Measurements from ENCODE around the gene STAT6. TPM values are rescaled to one million over a fixed set of nuclear protein-coding genes. Genes with fewer than 3 reads are reported as not detected.
"Not testable (repeated sequence)": the region's sequence is repeated elsewhere in the genome, so short reads cannot be mapped to it uniquely, and the experiment has no call there.

Gene STAT6
- total and polyA plus RNA-seq, 10 of the 15 experiments (the other 5 are each of a cell fraction or from before 2014, with no cell fraction given), result 14.2 to 176 (median 89.6) TPM

GRCh38 chr12:57073566-57074450 lies 37.4 kb downstream of the STAT6 start:
- H3K79me2 ChIP-seq (ENCODE audit: control insufficient read depth, insufficient read depth, low read length), result peaks cover 17% of the 10 kb centered on the region
- POLR2A ChIA-PET, result interaction anchor here (0.5 to 8.0 kb wide), 6 partner anchors 9 to 602 kb away, joined by 3 to 94 read pairs (median 4); partner anchors contain the start of gene STAT6
- H3K9ac ChIP-seq (ENCODE audit: control insufficient read depth, insufficient read depth, low read length); H4K20me1 ChIP-seq (ENCODE audit: control insufficient read depth, insufficient read depth); H2AFZ ChIP-seq (ENCODE audit: control insufficient read depth, low read depth, low read length); in situ Hi-C loops (cut with MboI); BruUV-seq (replicated peaks); H3K27ac ChIP-seq (ENCODE audit: control insufficient read depth, insufficient read depth); H3K36me3 ChIP-seq (ENCODE audit: control insufficient read depth in 2 of 2, insufficient read depth in 2 of 2, low read length in 1 of 2); H3K4me3 ChIP-seq; H3K27me3 ChIP-seq (replicated peaks in 1 of 2; ENCODE audit: control insufficient read depth in 2 of 2, insufficient read depth in 2 of 2, low read length in 1 of 2); DNase-seq (ENCODE audit: low read depth, low spot score); H3K9me3 ChIP-seq (replicated peaks; ENCODE audit: control insufficient read depth, insufficient read depth, low read length); H3K4me1 ChIP-seq (ENCODE audit: control insufficient read depth, insufficient read depth, low read length); H3K4me2 ChIP-seq (ENCODE audit: control insufficient read depth, insufficient read depth); ATAC-seq; FAIRE-seq; intact Hi-C loops (cut with micrococcal nuclease; ENCODE audit: unreplicated experiment): not testable (repeated sequence)
- CTCF ChIA-PET, result interaction anchor here (0.8 to 17.6 kb wide), 12 partner anchors 10 to 109 kb away, joined by 3 to 458 read pairs (median 4); partner anchors contain the start of genes MYO1A, NAB2 and STAT6
- WGBS (ENCODE audit: insufficient coverage, insufficient replicate concordance, low lambda C conversion rate, missing lambda C conversion rate), result 96% methylated on average over 6 of the region's 6 CpGs
- SMC1A ChIA-PET (ENCODE audit: uncharacterized antibody, unreplicated experiment), result interaction anchor here (1.6 to 8.3 kb wide), 4 partner anchors 9 to 66 kb away, joined by 4 to 246 read pairs (median 88); partner anchors contain the start of genes NAB2 and STAT6
- RAD21 ChIA-PET (ENCODE audit: unreplicated experiment), result interaction anchor here (0.8 to 8.0 kb wide), 4 partner anchors 12 to 93 kb away, joined by 3 to 285 read pairs (median 101); partner anchors contain the start of genes NAB2 and STAT6

DNA sequence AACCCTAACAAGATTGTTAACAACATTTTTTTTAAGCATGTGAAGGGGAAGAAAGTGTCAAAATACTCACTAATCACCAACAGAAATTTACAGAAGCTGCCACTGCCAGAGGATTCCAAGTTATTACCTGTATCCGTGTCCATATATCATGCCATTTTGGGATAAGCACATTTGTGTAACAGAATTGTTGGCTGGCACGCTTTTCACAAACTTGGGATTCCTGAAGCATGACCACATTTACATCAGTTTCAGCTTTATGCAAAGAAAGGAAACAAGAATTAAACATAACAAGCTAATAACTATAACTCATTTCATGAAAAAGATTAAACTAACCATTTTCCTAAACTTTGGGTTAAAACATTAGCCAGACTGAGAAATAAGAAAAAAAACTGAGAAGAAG lies 38.5 kb downstream of the STAT6 start:
- WGBS (ENCODE audit: insufficient coverage, insufficient replicate concordance, low lambda C conversion rate, missing lambda C conversion rate), result 0% methylated on average over 2 of the region's 2 CpGs
- H3K4me1 ChIP-seq (ENCODE audit: control insufficient read depth, insufficient read depth, low read length), result 0 out of 2 replicates have a peak, but pooled peaks cover 4% of the 10 kb centered on the region
- no peaks in the 10 kb centered on the region for H3K9me3 ChIP-seq (replicated peaks; ENCODE audit: control insufficient read depth, insufficient read depth, low read length)
- peak overlapping the region; percentile 37; the same call in 1 of the 2 replicates for H2AFZ ChIP-seq (ENCODE audit: control insufficient read depth, low read depth, low read length)
- H3K27me3 ChIP-seq (replicated peaks in 1 of 2; ENCODE audit: control insufficient read depth in 2 of 2, insufficient read depth in 2 of 2, low read length in 1 of 2), result no peaks in the 10 kb centered on the region
- FAIRE-seq (no peak), DNase-seq (ENCODE audit: low read depth, low spot score) (no peak), ATAC-seq (no peak)
- intact Hi-C loops (cut with micrococcal nuclease; ENCODE audit: unreplicated experiment), result no loop called here
- ChIA-PET RAD21 (ENCODE audit: unreplicated experiment) (interaction anchor here (0.8 to 8.0 kb wide), 3 partner anchors 18 to 62 kb away, joined by 3 to 285 read pairs (median 199); partner anchors contain the start of genes NAB2 and STAT6), CTCF (interaction anchor here (0.7 to 17.6 kb wide), 10 partner anchors 9 to 110 kb away, joined by 3 to 458 read pairs (median 6); partner anchors contain the start of genes MYO1A, NAB2 and STAT6), POLR2A (interaction anchor here (0.7 to 8.0 kb wide), 6 partner anchors 10 to 823 kb away, joined by 3 to 94 read pairs (median 4); partner anchors contain the start of gene STAT6), SMC1A (ENCODE audit: uncharacterized antibody, unreplicated experiment) (interaction anchor here (0.6 to 8.3 kb wide), 6 partner anchors 8 to 479 kb away, joined by 3 to 246 read pairs (median 3); partner anchors contain the start of genes NAB2 and STAT6)
- H3K9ac ChIP-seq (ENCODE audit: control insufficient read depth, insufficient read depth, low read length), result no peak overlapping the region
- no peaks in the 10 kb centered on the region for H4K20me1 ChIP-seq (ENCODE audit: control insufficient read depth, insufficient read depth)
- peaks cover 9% of the 10 kb centered on the region for H3K79me2 ChIP-seq (ENCODE audit: control insufficient read depth, insufficient read depth, low read length)
- BruUV-seq (replicated peaks), result no TSS peak
- no peak for TF ChIP-seq EZH2 (IDR thresholded peaks at IDR 0.05; ENCODE audit: borderline replicate concordance, control insufficient read depth, low read depth, low read length)
- TF ChIP-seq ZSCAN29 (IDR thresholded peaks at IDR 0.05), result no peak
- TF ChIP-seq IKZF2 (IDR thresholded peaks at IDR 0.05), result no peak
- peak in 1 of 2 experiments; percentile 29; a peak in 2 of 4 replicates for TF ChIP-seq BHLHE40 (IDR thresholded peaks at IDR 0.05; ENCODE audit: borderline replicate concordance in 1 of 2, low read depth in 2 of 2, low read length in 1 of 2)
- peak; percentile 23; the same call in 1 of the 2 replicates for TF ChIP-seq PAX5 (IDR thresholded peaks at IDR 0.05; ENCODE audit: borderline replicate concordance, low read depth, low read length)
- no peak for TF ChIP-seq HDAC6 (IDR thresholded peaks at IDR 0.05; ENCODE audit: unreplicated experiment)
- no peak for TF ChIP-seq NFXL1 (IDR thresholded peaks at IDR 0.05; ENCODE audit: borderline replicate concordance)
- in situ Hi-C loops (cut with MboI), result no loop called here
- peak overlapping the region; percentile 19; the same call in 1 of the 2 replicates for H3K27ac ChIP-seq (ENCODE audit: control insufficient read depth, insufficient read depth)
- peaks cover 0 to 14% of the 10 kb centered on the region in 2 experiments; a peak in 1 of 4 replicates for H3K36me3 ChIP-seq (ENCODE audit: control insufficient read depth in 2 of 2, insufficient read depth in 2 of 2, low read length in 1 of 2)
- no peak overlapping the region for H3K4me3 ChIP-seq
- no peak overlapping the region for H3K4me2 ChIP-seq (ENCODE audit: control insufficient read depth, insufficient read depth)
